GM12878 (cell line): ENCODE data around the gene GABRR1. TPM values are rescaled to one million over a fixed set of nuclear protein-coding genes. Genes with fewer than 3 reads are reported as not detected.

Source experiments
- ATAC-seq: fragments of 200-7000 bp; cut with Tn5 transposase; 3 replicates; pipeline ENCODE4 v1.9.1; 2020; ENCODE audit warnings: mild to moderate bottlenecking, moderate library complexity
- BruUV-seq: library from RNA; stranded (reverse); fragments of 400-500 nt; replicated peaks from 2 replicates; lab custom pipeline; 2021; lab: Mats Ljungman, UMichigan
- CTCF ChIA-PET: fragments of 300-600 bp; sonication (Branson Sonifier 250); formaldehyde crosslinking; extraction: SDS; loops from one replicate; lab custom pipeline; 2021; ENCODE audit warnings: inconsistent platforms; lab: Yijun Ruan, JAX
- POLR2A ChIA-PET: fragments of 350-600 bp; formaldehyde crosslinking; extraction: SDS; loops from one replicate; lab custom pipeline; 2021; ENCODE audit warnings: inconsistent platforms; lab: Charles Lee
- RAD21 ChIA-PET: fragments of 300-600 bp; sonication (Branson Sonifier 250); formaldehyde crosslinking; loops from one replicate; lab custom pipeline; 2023; ENCODE audit warnings: antibody characterized with exemption; ENCODE audit not compliant: unreplicated experiment; lab: Charles Lee
- SMC1A ChIA-PET: fragments of 300-600 bp; sonication (Branson Sonifier 250); formaldehyde crosslinking; loops from one replicate; lab custom pipeline; 2023; ENCODE audit not compliant: unreplicated experiment, uncharacterized antibody; lab: Charles Lee
- DNase-seq: peaks from one replicate; pipeline ENCODE4 v3.0.0-alpha.2; 2011; ENCODE audit warnings: low read depth, low spot score
- FAIRE-seq: peaks from 3 replicates; lab custom pipeline; 2011; peaks lifted over from hg19 to GRCh38; lab: Jason Lieb, UNC
- H2AFZ ChIP-seq: 2 replicates; pipeline ENCODE4 v1.6.0; 2011; ENCODE audit warnings: low read depth, low read length, control low read depth; ENCODE audit not compliant: control insufficient read depth
- H3K27ac ChIP-seq: 2 replicates; pipeline ENCODE4 v1.5.1; 2011; ENCODE audit warnings: control low read depth; ENCODE audit not compliant: control insufficient read depth, insufficient read depth
- H3K27me3 ChIP-seq, 2 experiments: replicated peaks in 1 of 2; 2 replicates each; pipeline versions ENCODE4 v1.6.0 to v1.6.1; 2011; ENCODE audit warnings: low read length in 1 of 2; ENCODE audit not compliant: control insufficient read depth in 2 of 2, insufficient read depth in 2 of 2
- H3K36me3 ChIP-seq, 2 experiments: 2 replicates each; pipeline ENCODE4 v1.5.1; 2011; ENCODE audit warnings: low read length in 1 of 2; ENCODE audit not compliant: control insufficient read depth in 2 of 2, insufficient read depth in 2 of 2
- H3K4me1 ChIP-seq: 2 replicates; pipeline ENCODE4 v1.6.1; 2011; ENCODE audit warnings: mild to moderate bottlenecking, low read length, moderate library complexity, mixed read lengths; ENCODE audit not compliant: control insufficient read depth, insufficient read depth
- H3K4me2 ChIP-seq: 2 replicates; pipeline ENCODE4 v1.6.0; 2011; ENCODE audit warnings: control low read depth; ENCODE audit not compliant: control insufficient read depth, insufficient read depth
- H3K4me3 ChIP-seq: fragments of 200-600 bp; sonication (generic); 2 replicates; pipeline ENCODE4 v1.5.1; 2016
- H3K79me2 ChIP-seq: 2 replicates; pipeline ENCODE4 v1.6.0; 2011; ENCODE audit warnings: low read length; ENCODE audit not compliant: control insufficient read depth, insufficient read depth
- H3K9ac ChIP-seq: 2 replicates; pipeline ENCODE4 v1.8.0; 2011; ENCODE audit warnings: low read length, control low read depth, mixed read lengths; ENCODE audit not compliant: control insufficient read depth, insufficient read depth
- H3K9me3 ChIP-seq: replicated peaks from 3 replicates; pipeline ENCODE4 v1.5.1; 2011; ENCODE audit warnings: mild to moderate bottlenecking, low read length; ENCODE audit not compliant: control insufficient read depth, insufficient read depth
- H4K20me1 ChIP-seq: 2 replicates; pipeline ENCODE4 v1.6.0; 2011; ENCODE audit not compliant: control insufficient read depth, insufficient read depth
- ASH2L ChIP-seq: fragments of 300-600, 200-600 bp; sonication (generic); IDR thresholded peaks from 2 replicates; pipeline ENCODE4 v1.6.1; 2017; ENCODE audit warnings: low read depth, mild to moderate bottlenecking, borderline replicate concordance
- CREM ChIP-seq: IDR thresholded peaks from 2 replicates; pipeline ENCODE4 v1.6.1; 2014; ENCODE audit warnings: antibody characterized with exemption, low read depth
- LARP7 ChIP-seq: fragments of 450-650 bp; IDR thresholded peaks from 2 replicates; pipeline ENCODE4 v1.6.1; 2017; ENCODE audit warnings: mild to moderate bottlenecking
- MEF2A ChIP-seq: IDR thresholded peaks from 2 replicates; pipeline ENCODE4 v1.6.1; 2011; ENCODE audit warnings: low read depth, mild to moderate bottlenecking, low read length, moderate library complexity; ENCODE audit not compliant: insufficient read depth
- NR2C1 ChIP-seq: fragments of 450-650 bp; IDR thresholded peaks from 2 replicates; pipeline ENCODE4 v1.6.1; 2017; ENCODE audit warnings: antibody characterized with exemption, mild to moderate bottlenecking, moderate library complexity
- NR2F1 ChIP-seq: fragments of 450-650 bp; conservative IDR thresholded peaks from 2 replicates; pipeline ENCODE4 v1.6.1; 2017; ENCODE audit warnings: mild to moderate bottlenecking
- RUNX3 ChIP-seq: IDR thresholded peaks from 2 replicates; pipeline ENCODE4 v1.6.1; 2012; ENCODE audit warnings: low read length, inconsistent platforms
- SUZ12 ChIP-seq: fragments of 200-600 bp; sonication (generic); IDR thresholded peaks from one replicate; pipeline ENCODE4 v1.6.1; 2018; ENCODE audit warnings: antibody characterized with exemption, mild to moderate bottlenecking; ENCODE audit not compliant: unreplicated experiment
- WGBS: methylation state at CpG from one replicate; pipeline ENCODE4 v1.1.6; 2016; ENCODE audit warnings: low lambda C conversion rate; ENCODE audit not compliant: insufficient replicate concordance, insufficient coverage; ENCODE audit errors: missing lambda C conversion rate; 5-methylcytosine and 5-hydroxymethylcytosine counted together
- in situ Hi-C: fragments of 300-500 bp; cut with MboI; formaldehyde crosslinking; loops from 9 replicates; pipeline ENCODE4 v1.14.3; 2018; ENCODE audit warnings: mixed read lengths
- intact Hi-C: fragments of 100-400 bp; cut with micrococcal nuclease; formaldehyde crosslinking; loops from one replicate; pipeline ENCODE4 v1.14.2; 2022; ENCODE audit not compliant: unreplicated experiment
- polyA plus RNA-seq, 11 experiments: library from polyadenylated mRNA; depleted of rRNA in 4 of 11; unstranded in 6 of 11; stranded (reverse) in 5 of 11; fragments of >200 nt; fragmentation: Nextera tagmentation in 4 of 11; fragmentation: Illumina TruSeq in 1 of 11; extraction: Ambion mirVana in 4 of 11; extraction: Trizol in 1 of 11; gene quantifications; 1 replicate in 1 of 11; 2 replicates in 10 of 11; pipeline versions ENCODE4 v1.2.1 to v1.2.3, GENCODE V29; 2011 to 2016; ENCODE audit warnings: inconsistent platforms in 2 of 11, missing spikeins in 2 of 11, low read depth in 1 of 11
- total RNA-seq, 4 experiments: library from RNA; depleted of rRNA in 3 of 4; stranded (reverse); fragments of >200 nt in 3 of 4; fragmentation: Illumina TruSeq in 1 of 4; extraction: Trizol in 1 of 4; gene quantifications; 2 replicates each; pipeline versions ENCODE4 v1.2.1 to v1.2.3, GENCODE V29; 2013 to 2021
- TF ChIP-seq, protein P1 (sequence below): IDR thresholded peaks from 2 replicates; pipeline ENCODE4 v1.6.1; 2011; ENCODE audit warnings: borderline replicate concordance, low read depth, mild to moderate bottlenecking, moderate library complexity, low read length; ENCODE audit not compliant: insufficient read depth, poor library complexity, severe bottlenecking
- TF ChIP-seq, protein P2 (sequence below): fragments of 150-350 bp; IDR thresholded peaks from 2 replicates; pipeline ENCODE4 v1.6.1; 2016; ENCODE audit warnings: low read depth, low read length

GABRR1 gene
- total and polyA plus RNA-seq, 10 of the 15 experiments (the other 5 are each of a cell fraction or from before 2014, with no cell fraction given): not detected

DNA sequence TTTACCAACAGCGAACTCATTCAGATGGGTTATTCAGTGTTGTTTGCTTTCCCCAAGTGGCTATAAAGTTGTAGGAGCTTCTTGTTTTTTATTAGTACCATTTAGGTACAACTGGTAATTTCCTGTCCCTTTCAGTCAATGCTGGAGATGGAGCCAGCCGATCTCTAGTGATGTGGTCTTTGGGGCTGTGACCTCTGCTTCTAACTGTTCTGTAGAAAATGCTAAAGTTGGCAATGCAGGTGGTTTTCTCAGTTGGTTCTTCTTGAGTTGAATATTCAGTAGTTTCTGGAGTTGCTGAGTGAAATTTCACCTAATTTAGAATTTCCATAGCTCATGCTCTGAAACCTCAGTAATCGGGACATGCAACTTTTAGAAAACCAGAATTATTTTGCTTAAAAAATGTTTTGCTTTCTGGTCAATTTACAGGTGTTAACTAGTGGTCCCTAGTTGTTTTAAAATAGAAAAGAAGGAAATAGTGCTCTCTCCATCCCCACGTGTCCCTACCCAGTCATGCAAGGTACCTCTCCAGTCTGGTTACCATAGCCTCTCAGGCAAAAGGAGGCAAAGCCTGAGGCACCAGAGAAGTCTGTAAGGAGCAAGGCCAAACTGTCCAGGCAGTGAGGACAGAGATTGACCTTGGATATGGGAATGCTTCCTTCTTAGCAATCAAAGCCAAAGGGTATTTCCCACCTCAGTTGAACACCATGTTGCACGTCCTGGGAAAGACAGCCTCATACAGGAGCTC is 27.3 kb upstream of the GABRR1 start:
- no TSS peak for BruUV-seq
- in situ Hi-C loops (loop anchor here (5.0 kb wide), 1 partner anchor 262 kb away; no protein-coding TSS in a partner anchor), intact Hi-C loops (no loop called here)
- TF ChIP-seq, protein P1, sequence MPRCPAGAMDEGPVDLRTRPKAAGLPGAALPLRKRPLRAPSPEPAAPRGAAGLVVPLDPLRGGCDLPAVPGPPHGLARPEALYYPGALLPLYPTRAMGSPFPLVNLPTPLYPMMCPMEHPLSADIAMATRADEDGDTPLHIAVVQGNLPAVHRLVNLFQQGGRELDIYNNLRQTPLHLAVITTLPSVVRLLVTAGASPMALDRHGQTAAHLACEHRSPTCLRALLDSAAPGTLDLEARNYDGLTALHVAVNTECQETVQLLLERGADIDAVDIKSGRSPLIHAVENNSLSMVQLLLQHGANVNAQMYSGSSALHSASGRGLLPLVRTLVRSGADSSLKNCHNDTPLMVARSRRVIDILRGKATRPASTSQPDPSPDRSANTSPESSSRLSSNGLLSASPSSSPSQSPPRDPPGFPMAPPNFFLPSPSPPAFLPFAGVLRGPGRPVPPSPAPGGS: no peak
- TF ChIP-seq SUZ12: no peak
- TF ChIP-seq, protein P2, sequence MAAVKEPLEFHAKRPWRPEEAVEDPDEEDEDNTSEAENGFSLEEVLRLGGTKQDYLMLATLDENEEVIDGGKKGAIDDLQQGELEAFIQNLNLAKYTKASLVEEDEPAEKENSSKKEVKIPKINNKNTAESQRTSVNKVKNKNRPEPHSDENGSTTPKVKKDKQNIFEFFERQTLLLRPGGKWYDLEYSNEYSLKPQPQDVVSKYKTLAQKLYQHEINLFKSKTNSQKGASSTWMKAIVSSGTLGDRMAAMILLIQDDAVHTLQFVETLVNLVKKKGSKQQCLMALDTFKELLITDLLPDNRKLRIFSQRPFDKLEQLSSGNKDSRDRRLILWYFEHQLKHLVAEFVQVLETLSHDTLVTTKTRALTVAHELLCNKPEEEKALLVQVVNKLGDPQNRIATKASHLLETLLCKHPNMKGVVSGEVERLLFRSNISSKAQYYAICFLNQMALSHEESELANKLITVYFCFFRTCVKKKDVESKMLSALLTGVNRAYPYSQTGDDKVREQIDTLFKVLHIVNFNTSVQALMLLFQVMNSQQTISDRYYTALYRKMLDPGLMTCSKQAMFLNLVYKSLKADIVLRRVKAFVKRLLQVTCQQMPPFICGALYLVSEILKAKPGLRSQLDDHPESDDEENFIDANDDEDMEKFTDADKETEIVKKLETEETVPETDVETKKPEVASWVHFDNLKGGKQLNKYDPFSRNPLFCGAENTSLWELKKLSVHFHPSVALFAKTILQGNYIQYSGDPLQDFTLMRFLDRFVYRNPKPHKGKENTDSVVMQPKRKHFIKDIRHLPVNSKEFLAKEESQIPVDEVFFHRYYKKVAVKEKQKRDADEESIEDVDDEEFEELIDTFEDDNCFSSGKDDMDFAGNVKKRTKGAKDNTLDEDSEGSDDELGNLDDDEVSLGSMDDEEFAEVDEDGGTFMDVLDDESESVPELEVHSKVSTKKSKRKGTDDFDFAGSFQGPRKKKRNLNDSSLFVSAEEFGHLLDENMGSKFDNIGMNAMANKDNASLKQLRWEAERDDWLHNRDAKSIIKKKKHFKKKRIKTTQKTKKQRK: no peak
- TF ChIP-seq RUNX3: peak; percentile 40; the same call in 1 of the 2 replicates
- no peak for TF ChIP-seq NR2F1
- TF ChIP-seq LARP7: no peak
- 0 out of 2 replicates have a peak, but pooled peaks have one; percentile 13 for TF ChIP-seq CREM
- TF ChIP-seq ASH2L: no peak
- TF ChIP-seq NR2C1: no peak
- 0 out of 2 replicates have a peak, but pooled peaks have one; percentile 20 for TF ChIP-seq MEF2A
- FAIRE-seq (no peak), DNase-seq (no peak), ATAC-seq (peak; percentile 30; the same call in 1 of the 3 replicates)
- 27% methylated on average over 5 of the region's 5 CpGs for WGBS
- no peaks in the 10 kb centered on the region; the same call in 2 of the 3 replicates for H3K9me3 ChIP-seq
- ChIA-PET SMC1A (interaction anchor here (0.9 to 3.2 kb wide), 5 partner anchors 12 to 263 kb away, joined by 3 to 28 read pairs (median 4); no protein-coding TSS in a partner anchor), CTCF (interaction anchor here (1.0 to 1.8 kb wide), 3 partner anchors 132 to 262 kb away, joined by 3 to 9 read pairs (median 9); no protein-coding TSS in a partner anchor), POLR2A (no interaction called here), RAD21 (interaction anchor here (1.1 to 1.6 kb wide), 2 partner anchors 16 to 262 kb away, joined by 3 to 9 read pairs; no protein-coding TSS in a partner anchor)
- H2AFZ ChIP-seq: no peak overlapping the region
- H4K20me1 ChIP-seq: no peaks in the 10 kb centered on the region
- no peaks in the 10 kb centered on the region for H3K36me3 ChIP-seq
- H3K9ac ChIP-seq: no peak overlapping the region
- H3K27ac ChIP-seq: no peak overlapping the region
- H3K4me3 ChIP-seq: no peak overlapping the region
- H3K27me3 ChIP-seq: no peaks in the 10 kb centered on the region
- peaks cover 14% of the 10 kb centered on the region for H3K4me1 ChIP-seq
- H3K79me2 ChIP-seq: no peaks in the 10 kb centered on the region
- H3K4me2 ChIP-seq: no peak overlapping the region
